Large intestine (tissue), 3 donors: ENCODE measurements around the gene SH3RF3. TPM values are rescaled to one million over a fixed set of nuclear protein-coding genes. Genes with fewer than 3 reads are reported as not detected.

Source experiments
- DNase-seq, 2 donors: peaks; one replicate each; pipeline versions ENCODE4 v3.0.0 to v3.0.0-alpha.2; 2013
- H3K27ac ChIP-seq: one replicate; pipeline ENCODE4 v1.5.1; 2013; ENCODE audit warnings: low read length
- H3K27me3 ChIP-seq: 2 replicates; pipeline ENCODE4 v1.6.1; 2013; ENCODE audit warnings: low read length; ENCODE audit not compliant: control insufficient read depth, insufficient read depth
- H3K36me3 ChIP-seq: 2 replicates; pipeline ENCODE4 v1.6.1; 2013; ENCODE audit warnings: low read length; ENCODE audit not compliant: control insufficient read depth, insufficient read depth
- H3K4me1 ChIP-seq: one replicate; pipeline ENCODE4 v1.6.1; 2013; ENCODE audit warnings: low read length; ENCODE audit not compliant: control insufficient read depth, insufficient read depth
- H3K4me3 ChIP-seq: one replicate; pipeline ENCODE4 v1.5.1; 2013; ENCODE audit warnings: low read length
- H3K9me3 ChIP-seq: one replicate; pipeline ENCODE4 v1.6.1; 2013; ENCODE audit warnings: mild to moderate bottlenecking, low read depth, low read length, moderate library complexity; ENCODE audit not compliant: control insufficient read depth
- WGBS: methylation state at CpG from one replicate; pipeline ENCODE4 v1.1.5; 2013; ENCODE audit warnings: low lambda C conversion rate; ENCODE audit not compliant: insufficient coverage; 5-methylcytosine and 5-hydroxymethylcytosine counted together
- polyA plus RNA-seq: library from polyadenylated mRNA; unstranded; fragments of 120-200 nt; gene quantifications from one replicate; pipeline ENCODE4 v1.2.1, GENCODE V29; 2013

Gene SH3RF3
- polyA plus RNA-seq, 1 donor = 3.0 TPM

- H3K4me3 ChIP-seq = no peak overlapping the region
- peaks cover 33% of the 10 kb centered on the region for H3K27me3 ChIP-seq
- no peaks in the 10 kb centered on the region for H3K9me3 ChIP-seq
- no peak for DNase-seq
- WGBS = no CpG with 5 or more reads among the region's 3 CpGs
- peaks cover 3% of the 10 kb centered on the region for H3K4me1 ChIP-seq
- no peak overlapping the region for H3K27ac ChIP-seq
- no peaks in the 10 kb centered on the region for H3K36me3 ChIP-seq
Measured at GRCh38 chr2:109321570-109321969, 192.6 kb downstream of the SH3RF3 start.

GRCh38 chr2:109322111-109322510 is 193.1 kb downstream of the SH3RF3 start:
- no peaks in the 10 kb centered on the region for H3K9me3 ChIP-seq

GRCh38 chr2:109322641-109323040 is 193.6 kb downstream of the SH3RF3 start:
- Histone ChIP-seq H3K36me3 (no peaks in the 10 kb centered on the region), H3K27ac (no peak overlapping the region), H3K27me3 (peaks cover 29% of the 10 kb centered on the region), H3K9me3 (no peaks in the 10 kb centered on the region), H3K4me1 (peaks cover 3% of the 10 kb centered on the region), H3K4me3 (no peak overlapping the region)
- no peak for DNase-seq
- WGBS = 0% methylated on average over 1 of the region's 1 CpG

More at GRCh38 chr2:109322111-109322510, 193.1 kb downstream of the SH3RF3 start:
- Histone ChIP-seq H3K4me3 (no peak overlapping the region), H3K4me1 (peaks cover 3% of the 10 kb centered on the region), H3K27me3 (peaks cover 33% of the 10 kb centered on the region), H3K27ac (no peak overlapping the region), H3K36me3 (no peaks in the 10 kb centered on the region)
- 58% methylated on average over 2 of the region's 6 CpGs for WGBS
- DNase-seq = peak; percentile 15 to 39

GRCh38 chr2:109324861-109325260 is 195.9 kb downstream of the SH3RF3 start:
- H3K36me3 ChIP-seq = no peaks in the 10 kb centered on the region
- no peak overlapping the region for H3K27ac ChIP-seq
- no peak overlapping the region for H3K4me3 ChIP-seq
- no CpG with 5 or more reads among the region's 6 CpGs for WGBS
- H3K27me3 ChIP-seq = peaks cover 12% of the 10 kb centered on the region
- no peak for DNase-seq
- H3K4me1 ChIP-seq = peaks cover 3% of the 10 kb centered on the region
- no peaks in the 10 kb centered on the region for H3K9me3 ChIP-seq

GRCh38 chr2:109325570-109325969 is 196.6 kb downstream of the SH3RF3 start:
- H3K27me3 ChIP-seq = peaks cover 6% of the 10 kb centered on the region
- no peaks in the 10 kb centered on the region for H3K9me3 ChIP-seq
- H3K27ac ChIP-seq = no peak overlapping the region
- 94% methylated on average over 2 of the region's 4 CpGs for WGBS
- no peaks in the 10 kb centered on the region for H3K36me3 ChIP-seq
- DNase-seq = no peak
- H3K4me3 ChIP-seq = no peak overlapping the region
- H3K4me1 ChIP-seq = peaks cover 3% of the 10 kb centered on the region

- Histone ChIP-seq H3K27ac (no peak overlapping the region), H3K9me3 (no peaks in the 10 kb centered on the region), H3K4me3 (no peak overlapping the region), H3K36me3 (no peaks in the 10 kb centered on the region), H3K4me1 (peaks cover 3% of the 10 kb centered on the region), H3K27me3 (peaks cover 6% of the 10 kb centered on the region)
- no peak for DNase-seq
- no CpG with 5 or more reads among the region's 4 CpGs for WGBS
Measured at GRCh38 chr2:109326306-109326705, 197.3 kb downstream of the SH3RF3 start.

- Histone ChIP-seq H3K4me3 (no peak overlapping the region), H3K4me1 (no peaks in the 10 kb centered on the region), H3K27ac (no peak overlapping the region), H3K36me3 (no peaks in the 10 kb centered on the region), H3K27me3 (peaks cover 2% of the 10 kb centered on the region), H3K9me3 (no peaks in the 10 kb centered on the region)
- no peak for DNase-seq
- WGBS = 88% methylated on average over 2 of the region's 4 CpGs
Measured at GRCh38 chr2:109330056-109330455, 201.1 kb downstream of the SH3RF3 start.

- no peaks in the 10 kb centered on the region for H3K4me1 ChIP-seq
- H3K9me3 ChIP-seq = no peaks in the 10 kb centered on the region
- 80% methylated on average over 1 of the region's 4 CpGs for WGBS
- H3K4me3 ChIP-seq = no peak overlapping the region
- no peaks in the 10 kb centered on the region for H3K36me3 ChIP-seq
- peaks cover 2% of the 10 kb centered on the region for H3K27me3 ChIP-seq
- DNase-seq = no peak
- H3K27ac ChIP-seq = no peak overlapping the region
Measured at GRCh38 chr2:109331081-109331480, 202.1 kb downstream of the SH3RF3 start.

GRCh38 chr2:109331896-109332848 is 203.2 kb downstream of the SH3RF3 start:
- no peak for DNase-seq
- H3K9me3 ChIP-seq = no peaks in the 10 kb centered on the region
- H3K27ac ChIP-seq = no peak overlapping the region
- H3K27me3 ChIP-seq = peaks cover 3% of the 10 kb centered on the region
- no peak overlapping the region for H3K4me3 ChIP-seq
- no peaks in the 10 kb centered on the region for H3K36me3 ChIP-seq
- H3K4me1 ChIP-seq = no peaks in the 10 kb centered on the region
- no CpG with 5 or more reads among the region's 24 CpGs for WGBS

GRCh38 chr2:109332880-109333279 is 203.9 kb downstream of the SH3RF3 start:
- no peak overlapping the region for H3K27ac ChIP-seq
- H3K9me3 ChIP-seq = no peaks in the 10 kb centered on the region
- no peaks in the 10 kb centered on the region for H3K36me3 ChIP-seq
- no peak overlapping the region for H3K4me3 ChIP-seq
- no peak for DNase-seq
- WGBS = no CpG with 5 or more reads among the region's 9 CpGs
- peaks cover 5% of the 10 kb centered on the region for H3K27me3 ChIP-seq
- H3K4me1 ChIP-seq = no peaks in the 10 kb centered on the region
